Measurements from ENCODE around the gene ITPRIP.

Gene ITPRIP

DNA sequence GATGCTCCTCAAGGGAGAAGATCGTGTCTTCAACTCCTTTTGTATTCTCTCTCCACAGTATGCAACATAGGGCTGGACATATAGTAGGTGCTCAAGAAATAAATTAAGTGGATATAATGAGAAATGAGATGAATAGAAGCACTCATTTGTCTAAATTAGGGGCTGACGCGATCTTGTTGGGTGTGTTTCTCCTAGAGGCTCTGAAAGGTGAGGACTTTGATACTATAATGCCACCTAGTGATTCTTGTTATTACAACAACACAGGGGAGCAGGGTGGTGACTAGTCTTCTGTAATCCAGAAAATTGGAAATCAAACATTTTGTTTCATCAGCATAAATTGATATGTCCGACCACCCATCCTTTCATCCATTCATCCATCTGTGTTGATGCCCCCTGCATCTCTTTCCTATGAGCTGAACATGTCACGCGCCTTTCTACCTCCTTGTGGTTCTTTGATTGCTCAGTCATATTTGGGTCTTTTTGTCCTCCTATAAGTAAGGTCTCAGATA, 11.9 kb upstream of the ITPRIP start:
- TF ChIP-seq, protein P1, sequence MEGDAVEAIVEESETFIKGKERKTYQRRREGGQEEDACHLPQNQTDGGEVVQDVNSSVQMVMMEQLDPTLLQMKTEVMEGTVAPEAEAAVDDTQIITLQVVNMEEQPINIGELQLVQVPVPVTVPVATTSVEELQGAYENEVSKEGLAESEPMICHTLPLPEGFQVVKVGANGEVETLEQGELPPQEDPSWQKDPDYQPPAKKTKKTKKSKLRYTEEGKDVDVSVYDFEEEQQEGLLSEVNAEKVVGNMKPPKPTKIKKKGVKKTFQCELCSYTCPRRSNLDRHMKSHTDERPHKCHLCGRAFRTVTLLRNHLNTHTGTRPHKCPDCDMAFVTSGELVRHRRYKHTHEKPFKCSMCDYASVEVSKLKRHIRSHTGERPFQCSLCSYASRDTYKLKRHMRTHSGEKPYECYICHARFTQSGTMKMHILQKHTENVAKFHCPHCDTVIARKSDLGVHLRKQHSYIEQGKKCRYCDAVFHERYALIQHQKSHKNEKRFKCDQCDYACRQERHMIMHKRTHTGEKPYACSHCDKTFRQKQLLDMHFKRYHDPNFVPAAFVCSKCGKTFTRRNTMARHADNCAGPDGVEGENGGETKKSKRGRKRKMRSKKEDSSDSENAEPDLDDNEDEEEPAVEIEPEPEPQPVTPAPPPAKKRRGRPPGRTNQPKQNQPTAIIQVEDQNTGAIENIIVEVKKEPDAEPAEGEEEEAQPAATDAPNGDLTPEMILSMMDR (IDR thresholded peaks at IDR 0.05; ENCODE audit: low read depth, low read length, missing control alignments): peak; percentile 47
- H3K4me3 ChIP-seq (replicated peaks; ENCODE audit: low read depth, low read length): no peak overlapping the region
- DNase-seq (ENCODE audit: extremely low read depth, low read depth): no peak

GRCh38 chr10:104349623-104350126, 11.4 kb upstream of the ITPRIP start:
- no peak for DNase-seq (ENCODE audit: extremely low read depth, low read depth)
- TF ChIP-seq, protein P1 (IDR thresholded peaks at IDR 0.05; ENCODE audit: low read depth, low read length, missing control alignments): no peak
- H3K4me3 ChIP-seq (replicated peaks; ENCODE audit: low read depth, low read length): no peak overlapping the region

- TF ChIP-seq, protein P1 (IDR thresholded peaks at IDR 0.05; ENCODE audit: low read depth, low read length, missing control alignments): no peak
- DNase-seq (ENCODE audit: extremely low read depth, low read depth): no peak
Measured at GRCh38 chr10:104348601-104349000, 10.3 kb upstream of the ITPRIP start.

GRCh38 chr10:104347295-104348045, 9.2 kb upstream of the ITPRIP start:
- no peak overlapping the region for H3K4me3 ChIP-seq (replicated peaks; ENCODE audit: low read depth, low read length)
- TF ChIP-seq, protein P1 (IDR thresholded peaks at IDR 0.05; ENCODE audit: low read depth, low read length, missing control alignments): no peak
- no peak for DNase-seq (ENCODE audit: extremely low read depth, low read depth)

More at GRCh38 chr10:104348601-104349000, 10.3 kb upstream of the ITPRIP start:
- H3K4me3 ChIP-seq (replicated peaks; ENCODE audit: low read depth, low read length): no peak overlapping the region

GRCh38 chr10:104345941-104346340, 7.7 kb upstream of the ITPRIP start:
- no peak for DNase-seq (ENCODE audit: extremely low read depth, low read depth)
- TF ChIP-seq, protein P1 (IDR thresholded peaks at IDR 0.05; ENCODE audit: low read depth, low read length, missing control alignments): no peak
- H3K4me3 ChIP-seq (replicated peaks; ENCODE audit: low read depth, low read length): no peak overlapping the region

GRCh38 chr10:104345515-104345914, 7.2 kb upstream of the ITPRIP start:
- DNase-seq (ENCODE audit: extremely low read depth, low read depth): no peak
- no peak overlapping the region for H3K4me3 ChIP-seq (replicated peaks; ENCODE audit: low read depth, low read length)
- TF ChIP-seq, protein P1 (IDR thresholded peaks at IDR 0.05; ENCODE audit: low read depth, low read length, missing control alignments): no peak
